Chondrocyte (in vitro differentiated cells): ENCODE data around the gene SRSF2. TPM values are rescaled to one million over a fixed set of nuclear protein-coding genes. Genes with fewer than 3 reads are reported as not detected.

ENCODE experiments used
- DNase-seq: peaks from one replicate; pipeline ENCODE4 v3.0.0; 2021; ENCODE audit warnings: mixed read lengths, low spot score
- H3K27ac Mint-ChIP-seq: one replicate; pipeline ENCODE4 v1.8.0; 2021; ENCODE audit warnings: mild to moderate bottlenecking, moderate library complexity, mixed read lengths; ENCODE audit not compliant: unreplicated experiment
- H3K27me3 Mint-ChIP-seq: 2 replicates; pipeline ENCODE4 v1.8.0; 2021; ENCODE audit warnings: low read depth, mixed read lengths
- H3K36me3 Mint-ChIP-seq: 2 replicates; pipeline ENCODE4 v1.8.0; 2021; ENCODE audit warnings: low read depth, mixed read lengths
- H3K4me1 Mint-ChIP-seq: 2 replicates; pipeline ENCODE4 v1.8.0; 2021; ENCODE audit warnings: low read depth, mild to moderate bottlenecking, mixed read lengths
- H3K4me3 Mint-ChIP-seq: one replicate; pipeline ENCODE4 v1.8.0; 2021; ENCODE audit warnings: mild to moderate bottlenecking, moderate library complexity, mixed read lengths; ENCODE audit not compliant: unreplicated experiment
- H3K9me3 Mint-ChIP-seq: 2 replicates; pipeline ENCODE4 v1.8.0; 2021; ENCODE audit warnings: low read depth, mixed read lengths
- total RNA-seq: library from RNA; stranded (reverse); gene quantifications from 3 replicates; pipeline ENCODE4 v1.2.1, GENCODE V29; 2021
- TF ChIP-seq, protein P1 (sequence below): fragments of 200-600 bp; sonication (generic); IDR thresholded peaks from 2 replicates; pipeline ENCODE4 v1.5.0; 2021; ENCODE audit warnings: antibody characterized with exemption, mild to moderate bottlenecking, moderate library complexity

Gene SRSF2
- total RNA-seq, 1 donor from 2014 or later: 94.4 TPM

DNA sequence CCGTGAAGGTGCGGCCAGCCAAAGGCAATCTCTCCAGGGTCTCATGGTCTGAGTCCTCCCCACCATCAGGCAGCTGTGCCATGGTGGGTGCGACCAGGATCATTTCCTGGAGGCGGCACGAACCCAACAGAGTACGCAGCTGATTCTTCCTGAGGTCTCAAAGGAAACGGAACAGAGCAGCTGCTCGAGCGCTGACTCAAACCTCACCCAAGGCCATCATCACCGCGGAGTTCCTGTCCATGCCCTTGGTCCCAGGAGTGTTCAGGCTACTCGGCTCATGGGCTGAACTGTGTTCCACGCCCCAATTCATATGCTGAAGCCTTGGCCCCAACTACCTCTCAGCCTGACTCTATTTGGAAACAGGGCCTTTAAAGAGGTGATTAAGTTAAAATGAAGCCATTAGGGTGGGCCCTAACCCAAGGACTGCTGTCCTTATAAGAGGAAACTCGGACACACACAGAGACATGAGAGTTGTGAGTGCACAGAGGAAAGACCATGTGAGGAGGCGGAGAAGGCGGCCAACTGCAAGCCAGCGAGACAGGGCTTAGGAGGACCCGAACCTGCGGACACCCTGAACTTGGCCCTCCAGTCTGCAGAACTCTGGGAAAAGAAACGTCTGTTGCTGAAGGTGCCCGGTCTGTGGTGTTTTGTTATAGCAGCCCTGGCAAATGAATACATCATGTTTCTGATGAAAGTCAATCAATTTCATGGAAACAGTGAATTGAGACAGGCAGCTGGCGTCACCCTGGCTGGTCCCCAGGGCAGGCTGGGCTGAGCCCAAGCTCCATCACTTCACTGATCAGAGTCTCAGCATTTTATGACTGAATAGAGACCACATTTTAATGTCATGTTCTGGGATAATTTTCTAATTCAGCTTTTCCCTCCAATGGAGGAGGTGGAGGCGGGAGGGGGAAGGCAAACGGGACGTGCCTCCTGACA lies 40.1 kb downstream of the SRSF2 start:
- Mint-ChIP-seq H3K4me3 (no peak overlapping the region), H3K27me3 (no peaks in the 10 kb centered on the region), H3K27ac (peak overlapping the region; percentile 80), H3K4me1 (peaks cover 80% of the 10 kb centered on the region), H3K9me3 (no peaks in the 10 kb centered on the region), H3K36me3 (no peaks in the 10 kb centered on the region)
- no peak for DNase-seq
- TF ChIP-seq, protein P1, sequence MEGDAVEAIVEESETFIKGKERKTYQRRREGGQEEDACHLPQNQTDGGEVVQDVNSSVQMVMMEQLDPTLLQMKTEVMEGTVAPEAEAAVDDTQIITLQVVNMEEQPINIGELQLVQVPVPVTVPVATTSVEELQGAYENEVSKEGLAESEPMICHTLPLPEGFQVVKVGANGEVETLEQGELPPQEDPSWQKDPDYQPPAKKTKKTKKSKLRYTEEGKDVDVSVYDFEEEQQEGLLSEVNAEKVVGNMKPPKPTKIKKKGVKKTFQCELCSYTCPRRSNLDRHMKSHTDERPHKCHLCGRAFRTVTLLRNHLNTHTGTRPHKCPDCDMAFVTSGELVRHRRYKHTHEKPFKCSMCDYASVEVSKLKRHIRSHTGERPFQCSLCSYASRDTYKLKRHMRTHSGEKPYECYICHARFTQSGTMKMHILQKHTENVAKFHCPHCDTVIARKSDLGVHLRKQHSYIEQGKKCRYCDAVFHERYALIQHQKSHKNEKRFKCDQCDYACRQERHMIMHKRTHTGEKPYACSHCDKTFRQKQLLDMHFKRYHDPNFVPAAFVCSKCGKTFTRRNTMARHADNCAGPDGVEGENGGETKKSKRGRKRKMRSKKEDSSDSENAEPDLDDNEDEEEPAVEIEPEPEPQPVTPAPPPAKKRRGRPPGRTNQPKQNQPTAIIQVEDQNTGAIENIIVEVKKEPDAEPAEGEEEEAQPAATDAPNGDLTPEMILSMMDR: no peak

DNA sequence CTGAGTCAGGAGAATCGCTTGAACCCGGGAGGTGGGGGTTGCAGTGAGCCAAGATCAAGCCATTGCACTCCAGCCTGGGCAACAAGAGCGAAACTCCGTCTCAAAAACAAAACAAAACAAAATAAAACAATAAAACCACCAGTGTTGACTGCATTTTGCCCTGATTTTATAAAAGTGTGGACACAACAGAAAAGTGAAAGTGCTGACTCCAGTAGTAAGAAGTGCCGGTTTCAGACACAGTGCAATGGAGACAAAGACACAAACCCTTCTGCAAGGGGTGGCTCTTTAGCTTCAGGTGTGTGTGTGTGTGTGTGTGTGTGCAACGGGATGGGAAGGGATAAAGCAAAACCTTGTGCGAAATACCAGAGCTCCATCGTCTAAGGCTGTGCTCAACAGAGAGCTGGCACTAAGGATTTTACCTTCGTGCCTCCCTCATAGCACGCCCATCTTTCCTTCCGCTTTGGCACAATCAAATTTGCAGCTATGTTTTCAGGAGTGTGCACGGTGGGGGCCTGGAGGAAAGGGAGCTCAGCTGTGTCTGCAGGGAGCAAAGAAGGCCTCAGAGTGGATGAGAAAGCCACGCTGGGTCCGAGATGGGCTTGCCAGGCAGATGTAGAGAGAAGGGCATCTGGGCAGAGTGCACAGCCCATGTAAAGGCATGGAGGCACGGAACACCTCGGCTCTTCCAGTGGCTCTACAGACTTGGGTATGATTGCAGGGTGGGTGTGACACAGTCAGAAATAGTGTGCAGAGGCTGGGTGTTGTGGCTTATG lies 41.9 kb downstream of the SRSF2 start:
- no peak overlapping the region for H3K4me3 Mint-ChIP-seq
- H3K27ac Mint-ChIP-seq: peak overlapping the region; percentile 50
- TF ChIP-seq, protein P1: no peak
- no peaks in the 10 kb centered on the region for H3K9me3 Mint-ChIP-seq
- peaks cover 75% of the 10 kb centered on the region for H3K4me1 Mint-ChIP-seq
- DNase-seq: no peak
- H3K36me3 Mint-ChIP-seq: peaks cover 3% of the 10 kb centered on the region
- H3K27me3 Mint-ChIP-seq: no peaks in the 10 kb centered on the region

DNA sequence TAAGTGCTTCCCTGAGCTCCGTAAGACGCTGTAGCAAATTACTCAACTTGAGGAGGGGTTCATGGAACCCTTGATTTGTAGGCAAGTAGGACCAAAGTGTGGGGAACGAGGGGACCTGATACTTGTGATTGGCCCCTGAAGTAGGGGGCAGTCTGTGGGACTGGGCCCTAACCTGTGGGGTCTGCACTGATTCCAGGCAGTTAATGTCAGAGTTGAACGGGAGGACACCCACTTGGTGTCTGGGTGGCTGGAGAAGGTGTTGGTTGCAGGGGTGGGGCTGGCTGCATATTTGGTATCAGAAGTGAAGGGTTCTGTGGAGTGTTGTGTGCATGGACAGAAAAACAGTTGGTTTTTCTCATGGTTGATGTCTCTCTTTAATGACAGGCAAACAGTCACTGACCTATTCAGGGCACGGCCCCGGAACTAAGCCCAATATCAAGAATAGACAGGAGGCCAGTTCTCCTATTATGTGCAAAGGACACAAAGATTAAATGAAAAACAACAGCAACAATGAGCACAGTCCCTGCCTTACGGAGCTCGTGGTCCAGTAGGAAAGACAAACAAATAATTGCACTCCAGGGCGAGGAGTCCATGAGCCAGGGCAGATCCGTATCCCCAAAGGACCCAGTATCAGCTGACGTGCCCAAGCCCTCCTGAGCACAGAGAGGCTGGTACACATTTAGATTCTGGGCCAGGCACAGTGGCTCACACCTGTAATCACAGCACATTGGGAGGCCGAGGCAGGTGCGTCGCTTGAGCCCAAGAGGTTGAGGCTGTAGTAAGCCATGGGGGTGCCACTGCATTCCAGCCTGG lies 45.5 kb downstream of the SRSF2 start:
- Mint-ChIP-seq H3K9me3 (no peaks in the 10 kb centered on the region), H3K4me3 (no peak overlapping the region), H3K27me3 (no peaks in the 10 kb centered on the region), H3K27ac (peak overlapping the region; percentile 45), H3K4me1 (peaks cover 70% of the 10 kb centered on the region), H3K36me3 (peaks cover 3% of the 10 kb centered on the region)
- no peak for DNase-seq
- TF ChIP-seq, protein P1: no peak

DNA sequence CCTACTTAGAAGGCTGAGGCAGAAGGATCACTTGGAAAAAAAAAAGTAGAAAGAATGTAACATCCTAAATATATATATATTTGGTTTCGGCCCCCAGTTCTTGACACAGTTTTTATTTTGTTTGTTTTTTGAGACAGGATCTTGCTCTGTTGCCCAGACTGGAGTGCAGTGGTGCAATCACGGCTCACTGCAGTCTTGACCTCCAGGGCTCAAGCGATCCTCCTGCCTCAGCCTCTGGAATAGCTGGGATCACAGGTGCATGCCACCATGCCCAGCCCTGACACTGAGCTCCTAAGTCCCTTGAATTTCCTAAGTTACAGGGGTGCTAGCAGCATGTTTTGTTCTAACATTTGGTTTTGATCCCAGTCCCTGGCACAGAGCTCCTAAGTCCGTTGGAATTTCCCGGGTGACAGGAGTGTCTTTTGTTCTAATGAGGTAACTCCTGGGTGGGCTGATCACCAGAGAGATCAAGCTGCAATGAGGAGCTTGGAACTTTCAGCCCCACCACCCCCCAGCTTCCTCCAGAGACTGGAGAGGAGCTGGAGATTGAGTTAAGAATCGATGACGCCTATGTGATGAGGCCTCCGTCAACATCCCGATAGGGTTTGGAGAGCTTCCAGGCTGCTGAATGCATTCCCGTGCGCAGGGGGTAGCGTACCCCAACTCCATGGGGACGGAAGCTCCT lies 46.4 kb downstream of the SRSF2 start:
- TF ChIP-seq, protein P1: no peak
- DNase-seq: no peak
- peaks cover 69% of the 10 kb centered on the region for H3K4me1 Mint-ChIP-seq
- no peaks in the 10 kb centered on the region for H3K9me3 Mint-ChIP-seq
- peaks cover 3% of the 10 kb centered on the region for H3K36me3 Mint-ChIP-seq
- no peak overlapping the region for H3K4me3 Mint-ChIP-seq
- H3K27me3 Mint-ChIP-seq: no peaks in the 10 kb centered on the region
- no peak overlapping the region for H3K27ac Mint-ChIP-seq
